AG09309 (cell line): ENCODE measurements around the gene TTC29.
"Not testable (repeated sequence)": the region's sequence is repeated elsewhere in the genome, so short reads cannot be mapped to it uniquely, and the experiment has no call there.

Source experiments
- DNase-seq: peaks from one replicate; pipeline ENCODE4 v3.0.0-alpha.2; 2010; ENCODE audit warnings: low read depth
- H3K4me3 ChIP-seq: 2 replicates; pipeline ENCODE4 v1.5.1; 2011; ENCODE audit warnings: mild to moderate bottlenecking, low read depth, low read length, moderate library complexity; ENCODE audit not compliant: control insufficient read depth
- CTCF ChIP-seq: IDR thresholded peaks from 2 replicates; pipeline ENCODE4 v1.5.1; 2011; ENCODE audit warnings: mild to moderate bottlenecking, low read depth, low read length, inconsistent platforms; ENCODE audit not compliant: insufficient read depth, control insufficient read depth; ENCODE audit errors: missing control alignments

Gene TTC29

GRCh38 chr4:146833530-146833929 is 112.1 kb downstream of the TTC29 start:
- no peak for TF ChIP-seq CTCF
- no peak overlapping the region for H3K4me3 ChIP-seq
- DNase-seq = no peak

GRCh38 chr4:146822980-146823379 is 122.7 kb downstream of the TTC29 start:
- H3K4me3 ChIP-seq, DNase-seq: not testable (repeated sequence)

GRCh38 chr4:146814750-146815149 is 130.9 kb downstream of the TTC29 start:
- no peak for TF ChIP-seq CTCF
- DNase-seq = no peak
- no peak overlapping the region for H3K4me3 ChIP-seq

GRCh38 chr4:146795711-146796110 is 150.0 kb downstream of the TTC29 start:
- no peak for TF ChIP-seq CTCF
- no peak overlapping the region for H3K4me3 ChIP-seq
- no peak for DNase-seq

GRCh38 chr4:146793727-146794126 is 151.9 kb downstream of the TTC29 start:
- no peak for TF ChIP-seq CTCF
- DNase-seq = no peak
- no peak overlapping the region for H3K4me3 ChIP-seq

GRCh38 chr4:146791439-146791838 is 154.2 kb downstream of the TTC29 start:
- no peak for DNase-seq
- no peak overlapping the region for H3K4me3 ChIP-seq
- TF ChIP-seq CTCF = no peak

- H3K4me3 ChIP-seq = no peak overlapping the region
These were observed 155.1 kb downstream of the TTC29 start for GRCh38 chr4:146790515-146790914.

More at GRCh38 chr4:146790515-146790914, 155.1 kb downstream of the TTC29 start:
- TF ChIP-seq CTCF = no peak
- no peak for DNase-seq
